T-helper 22 cell (primary cell): ENCODE measurements around the gene CDC42EP5.
A peak's percentile ranks its signal among the peaks of the same experiment; 100 is the strongest.
"Not testable (repeated sequence)": the region's sequence is repeated elsewhere in the genome, so short reads cannot be mapped to it uniquely, and the experiment has no call there.

Source experiments
- DNase-seq: peaks from one replicate; pipeline ENCODE4 v3.0.0-alpha.2; 2020; ENCODE audit warnings: low read depth

The CDC42EP5 gene

DNA sequence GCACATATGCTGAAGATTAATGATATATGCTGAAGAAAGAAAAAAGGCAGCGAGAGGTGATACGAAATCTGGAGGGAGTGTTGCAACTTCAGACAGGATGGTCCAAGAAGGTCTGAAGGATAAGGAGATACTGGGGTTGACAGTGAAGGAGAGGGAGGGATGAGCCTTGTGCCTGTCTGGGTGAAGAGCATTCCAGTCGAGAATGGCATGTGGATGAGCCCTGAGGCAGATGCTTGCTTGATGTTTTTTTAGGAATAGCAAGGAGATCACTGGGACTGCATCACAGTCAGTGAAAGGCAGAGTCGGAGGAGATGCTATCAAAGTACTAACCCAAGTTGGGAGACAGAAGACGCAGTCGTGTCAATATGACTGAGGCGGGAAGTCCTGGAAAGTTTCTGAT, 16.2 kb upstream of the CDC42EP5 start:
- DNase-seq = no peak

DNA sequence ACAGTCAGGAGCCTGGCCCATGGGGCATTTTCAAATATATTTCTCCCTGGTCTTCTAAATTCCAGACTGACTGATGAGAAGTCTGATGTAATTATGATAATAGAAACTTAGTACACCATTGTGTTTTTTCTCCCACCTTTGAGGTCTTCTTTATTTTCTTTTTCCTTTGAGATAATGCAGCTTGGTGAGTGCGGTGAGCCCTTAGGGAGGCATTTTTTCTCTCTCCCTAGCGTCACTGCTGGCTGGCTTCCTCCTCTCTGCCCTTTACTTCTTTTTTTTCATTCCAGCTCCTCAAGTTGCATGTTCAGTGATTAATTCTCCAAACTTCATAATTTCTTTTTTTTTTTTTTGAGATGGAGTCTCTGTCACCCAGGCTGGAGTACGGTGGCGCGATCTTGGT, 12.8 kb upstream of the CDC42EP5 start:
- DNase-seq = no peak

DNA sequence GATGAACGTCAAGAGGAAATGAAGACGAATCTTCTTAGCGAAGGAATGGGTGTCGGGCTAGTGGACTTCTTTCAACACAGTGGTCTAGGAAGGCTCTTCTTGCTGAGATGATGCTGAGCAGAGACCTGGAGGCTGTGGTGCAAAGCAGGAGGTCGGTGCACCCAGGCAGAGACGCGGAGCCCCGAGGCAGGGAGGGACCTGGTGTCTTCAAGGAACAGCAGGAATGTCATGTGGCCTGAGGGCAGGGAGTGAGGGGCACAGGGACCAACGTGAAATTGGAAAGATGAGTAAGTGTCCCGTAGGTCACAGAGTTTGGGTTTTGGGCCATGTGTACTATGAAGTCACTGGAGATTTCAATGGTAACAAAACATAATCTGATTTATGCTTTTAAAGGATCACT, 11.4 kb upstream of the CDC42EP5 start:
- no peak for DNase-seq

DNA sequence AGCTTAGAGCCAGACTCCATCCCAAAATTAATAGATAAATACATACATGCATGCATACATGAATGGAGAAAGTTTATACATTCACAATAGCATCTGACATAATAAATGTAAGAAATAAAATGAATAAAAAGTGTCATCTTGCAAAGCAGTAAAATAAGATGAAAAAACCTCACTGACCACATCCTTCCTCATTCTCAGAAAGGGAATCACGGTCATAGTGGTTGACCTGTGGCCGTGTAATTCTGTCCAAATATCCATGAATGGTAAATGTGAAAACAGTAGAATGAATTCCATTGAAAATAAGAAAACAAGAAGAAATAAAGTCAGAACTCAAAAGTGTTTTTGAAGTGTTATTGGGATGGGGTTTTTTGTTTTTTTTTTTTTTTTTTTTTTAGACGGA, 9.8 kb upstream of the CDC42EP5 start:
- no peak for DNase-seq

DNA sequence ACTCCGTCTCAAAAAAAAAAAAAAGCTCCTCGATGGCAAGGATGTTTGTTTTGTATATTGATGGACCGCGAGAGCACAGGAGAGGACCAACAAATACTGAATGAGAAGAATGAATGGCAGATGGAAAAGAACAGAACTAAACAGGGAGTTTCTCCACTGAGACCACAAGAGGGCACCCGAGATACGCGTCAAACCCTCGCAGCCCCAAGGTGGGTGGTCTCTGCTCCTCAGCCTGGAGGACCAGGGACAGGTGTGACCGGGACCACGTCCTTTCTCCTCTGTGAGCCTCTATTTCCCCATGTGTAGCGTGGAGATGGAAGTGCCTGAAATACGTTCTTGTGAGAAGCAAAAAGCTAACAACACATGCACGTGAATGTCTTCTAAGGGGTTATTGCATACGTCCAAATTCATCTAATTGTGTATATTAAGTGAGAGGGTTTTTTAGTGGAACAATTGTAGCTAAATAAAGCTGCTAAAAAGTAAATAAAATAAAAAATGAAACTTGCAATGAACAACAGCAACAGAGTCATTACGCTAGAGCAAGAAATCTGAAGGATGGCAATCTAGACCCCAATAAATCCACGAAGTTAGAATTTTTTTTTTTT, 8.3 kb upstream of the CDC42EP5 start:
- no peak for DNase-seq

DNA sequence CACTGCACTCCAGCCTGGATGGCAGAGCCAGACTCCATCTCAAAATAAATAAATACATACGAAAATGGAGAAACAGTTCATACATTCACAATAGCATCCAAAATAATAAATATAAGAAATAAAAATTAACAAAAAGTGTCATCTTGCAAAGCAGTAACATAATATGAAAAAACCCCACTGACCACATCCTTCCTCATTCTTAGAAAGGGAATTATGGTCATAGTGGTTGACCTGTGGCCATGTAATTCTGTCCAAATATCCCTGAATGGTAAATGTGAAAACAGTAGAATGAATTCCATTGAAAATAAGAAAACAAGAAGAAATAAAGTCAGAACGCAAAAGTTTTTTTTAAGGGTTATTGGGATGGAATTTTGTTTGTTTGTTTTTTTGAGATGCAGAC, 7.0 kb upstream of the CDC42EP5 start:
- DNase-seq = no peak

DNA sequence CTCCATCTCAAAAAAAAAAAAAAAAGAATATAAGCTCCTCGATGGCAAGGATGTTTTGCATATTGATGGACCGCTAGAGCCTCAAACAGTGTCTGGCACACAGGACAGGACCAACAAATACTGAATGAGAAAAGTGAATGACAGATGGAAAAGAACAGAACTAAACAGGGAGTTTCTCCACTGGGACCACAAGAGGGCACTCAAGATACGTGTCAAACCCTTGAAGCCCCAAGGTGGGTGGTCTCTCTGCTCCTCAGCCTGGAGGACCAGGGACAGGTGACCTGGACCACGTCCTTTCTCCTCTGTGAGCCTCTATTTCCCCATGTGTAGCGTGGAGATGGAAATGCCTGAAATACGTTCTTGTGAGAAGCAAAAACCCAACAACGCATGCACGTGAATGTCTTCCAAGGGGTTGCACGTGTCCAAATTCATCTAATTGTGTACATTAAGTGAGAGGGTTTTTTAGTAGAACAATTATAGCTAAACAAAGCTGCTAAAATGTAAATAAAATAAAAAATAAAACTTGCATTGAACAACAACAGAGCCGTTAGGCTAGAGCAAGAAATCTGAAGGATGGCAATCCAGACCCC, 5.7 kb upstream of the CDC42EP5 start:
- no peak for DNase-seq

DNA sequence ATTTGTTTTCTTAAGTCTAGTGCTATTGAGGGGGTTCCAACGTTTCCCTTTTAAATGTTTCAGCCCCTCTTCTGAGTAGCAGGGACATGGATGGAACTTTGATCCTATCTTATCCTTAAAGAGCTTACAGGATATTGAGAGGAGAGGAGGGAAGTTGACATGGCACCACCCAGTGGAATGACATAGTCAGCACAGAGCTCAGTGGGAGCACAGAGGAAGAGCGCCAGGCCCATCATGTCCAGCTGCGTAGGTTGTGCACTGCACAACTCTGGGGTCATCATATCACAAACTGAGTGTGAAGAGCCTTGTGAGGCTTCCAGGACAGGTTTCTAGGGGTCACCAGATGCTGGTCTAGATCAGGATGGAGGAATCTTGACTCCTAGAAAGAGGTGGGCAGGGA, 4.6 kb upstream of the CDC42EP5 start:
- DNase-seq = no peak

DNA sequence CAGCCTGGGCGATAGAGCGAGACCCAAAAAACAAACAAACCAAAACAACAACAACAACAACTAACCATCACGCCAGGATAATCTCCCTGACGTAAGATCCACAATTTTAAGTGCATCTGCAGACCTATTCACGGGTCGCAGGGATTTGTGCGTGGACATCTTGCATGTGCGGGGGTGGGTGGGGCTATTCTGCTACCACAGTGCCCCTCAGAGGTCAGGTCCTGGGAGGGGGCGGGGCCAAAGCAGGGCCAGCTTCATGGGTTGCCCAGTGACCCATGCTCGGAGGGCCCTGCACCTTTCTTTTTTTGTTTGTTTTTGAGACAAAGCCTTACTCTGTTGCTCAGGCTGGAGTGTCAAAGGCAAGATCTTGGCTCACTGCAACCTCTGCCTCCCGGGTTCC, 2.6 kb upstream of the CDC42EP5 start:
- no peak for DNase-seq

DNA sequence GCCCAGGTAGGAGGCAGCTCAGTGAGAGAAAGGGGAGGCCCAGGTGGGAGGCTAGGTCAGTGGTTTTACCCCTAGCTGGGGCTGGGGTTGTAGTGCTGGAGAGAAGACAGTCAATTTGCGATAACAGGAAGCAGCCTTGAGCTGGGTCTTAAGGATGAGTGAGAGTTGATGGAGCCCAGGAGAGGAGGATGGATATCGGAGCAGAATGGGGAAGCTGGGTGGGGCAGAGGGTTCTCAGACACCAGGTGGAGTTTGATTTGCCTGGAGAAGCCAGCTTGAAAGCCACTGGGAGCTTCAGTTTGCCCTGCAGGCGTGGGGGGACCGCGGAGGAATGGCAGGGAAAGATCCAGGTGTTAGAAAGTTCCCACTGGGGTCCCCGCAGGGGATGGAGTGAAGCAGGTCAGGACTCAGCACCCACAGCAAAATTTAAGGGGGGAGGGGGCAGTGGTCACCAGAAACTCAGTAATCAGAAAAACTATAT, 836 bp upstream of the CDC42EP5 start:
- DNase-seq = no peak

DNA sequence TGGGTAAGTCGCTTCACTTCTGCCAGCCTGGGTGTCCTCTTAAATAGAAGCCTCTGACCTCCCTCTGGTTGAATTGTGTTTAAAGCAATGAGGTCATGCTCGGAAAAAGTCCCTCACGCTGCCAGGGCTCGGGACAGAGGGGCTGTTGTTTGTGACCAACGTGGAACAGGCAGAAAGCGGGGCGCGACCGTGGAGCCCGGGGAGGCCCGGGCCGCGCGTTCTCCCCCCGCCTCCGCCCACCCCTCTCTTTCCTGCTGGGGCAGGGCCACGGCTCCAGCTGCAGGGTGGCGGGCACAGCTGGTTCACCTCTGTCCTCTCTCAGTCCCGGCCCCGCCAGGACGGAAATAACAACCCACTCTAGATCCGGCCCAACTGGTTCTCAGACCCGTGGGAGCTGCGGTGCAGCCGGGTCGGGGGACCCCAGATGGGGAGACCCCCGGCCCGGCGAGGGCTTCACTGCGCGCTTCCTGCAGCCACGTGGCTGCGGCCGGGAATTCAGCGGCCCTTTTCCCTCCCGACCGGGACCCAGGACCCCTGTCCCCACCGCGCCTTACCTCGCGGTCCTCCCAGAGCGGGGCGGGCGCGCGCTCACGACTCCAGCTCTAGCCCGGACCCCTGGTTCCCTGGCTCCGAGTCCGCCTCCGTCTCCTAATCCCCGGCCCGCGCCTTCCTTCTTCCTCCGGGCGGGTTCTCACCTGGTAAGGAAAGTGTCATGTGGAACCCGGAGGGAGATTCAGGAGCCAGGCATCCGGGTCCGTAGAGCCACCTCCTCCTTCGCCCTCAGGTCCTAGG, 1.9 kb downstream of the CDC42EP5 start:
- DNase-seq = no peak

DNA sequence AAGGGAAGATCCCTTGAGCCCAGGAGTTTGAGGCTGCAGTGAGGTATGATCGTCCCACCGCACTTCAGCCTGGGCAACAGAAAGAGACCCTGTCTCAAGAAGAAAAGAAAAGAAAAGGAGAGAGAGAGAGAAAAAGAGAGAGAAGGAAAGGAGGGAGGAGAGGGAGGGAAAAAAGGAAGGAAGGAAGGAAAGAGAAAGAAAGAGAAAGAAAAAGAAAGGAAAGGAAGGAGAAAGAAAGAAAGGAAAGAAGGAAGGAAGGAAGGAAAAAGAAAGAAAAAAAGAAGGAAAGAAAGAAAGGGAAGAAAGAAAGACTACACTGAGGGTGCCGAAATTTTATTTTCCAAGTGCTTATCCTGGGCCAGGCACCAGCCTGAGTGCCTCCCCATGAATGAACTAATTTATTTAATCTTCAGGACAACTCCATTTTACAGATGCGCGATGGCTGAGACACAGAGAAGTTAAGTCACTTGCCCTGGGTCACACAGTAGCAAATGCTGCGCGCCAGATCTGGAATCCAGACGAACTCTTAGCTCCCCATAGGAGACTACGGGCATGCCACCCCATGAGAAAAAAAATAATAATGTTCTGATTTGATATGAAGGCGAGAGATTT, 2.7 kb downstream of the CDC42EP5 start:
- DNase-seq = no peak

DNA sequence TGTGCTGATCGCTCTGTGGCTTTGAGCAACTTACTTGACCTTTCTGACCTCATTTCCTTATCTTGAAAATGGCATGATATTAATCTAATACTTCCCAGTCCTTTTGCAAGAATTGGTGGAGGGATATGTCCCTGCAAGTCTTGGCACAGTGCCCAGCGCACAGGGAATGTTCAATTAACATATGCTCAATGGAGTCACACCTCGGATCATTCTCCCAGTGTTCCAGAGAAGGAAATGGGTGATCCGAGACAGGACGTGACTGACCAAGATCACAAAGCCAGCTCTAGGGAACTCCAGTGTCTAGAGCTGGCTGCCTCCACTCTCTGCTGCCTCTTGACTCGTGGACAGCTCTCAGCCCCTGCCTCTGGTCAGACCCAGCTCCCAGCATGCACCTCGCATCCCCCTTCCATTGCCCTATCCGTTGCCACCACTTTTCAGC, 3.6 kb downstream of the CDC42EP5 start:
- no peak for DNase-seq

DNA sequence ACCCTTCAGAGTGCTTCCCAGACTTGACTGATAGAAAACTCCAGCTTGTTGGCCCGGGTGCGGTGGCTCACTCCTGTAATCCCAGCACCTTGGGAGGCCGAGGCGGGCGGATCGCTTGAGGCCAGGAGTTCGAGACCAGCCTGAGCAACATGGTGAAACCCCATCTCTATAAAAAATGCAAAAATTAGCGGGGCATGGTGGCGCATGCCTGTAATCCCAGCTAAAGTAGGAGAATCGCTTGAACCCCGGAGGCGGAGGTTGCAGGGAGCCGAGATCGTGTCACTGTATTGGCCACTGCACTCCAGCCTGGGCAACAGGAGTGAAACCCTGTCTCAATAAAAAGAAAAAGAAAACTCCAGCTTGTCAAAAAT, 7.0 kb downstream of the CDC42EP5 start:
- not testable (repeated sequence) for DNase-seq

DNA sequence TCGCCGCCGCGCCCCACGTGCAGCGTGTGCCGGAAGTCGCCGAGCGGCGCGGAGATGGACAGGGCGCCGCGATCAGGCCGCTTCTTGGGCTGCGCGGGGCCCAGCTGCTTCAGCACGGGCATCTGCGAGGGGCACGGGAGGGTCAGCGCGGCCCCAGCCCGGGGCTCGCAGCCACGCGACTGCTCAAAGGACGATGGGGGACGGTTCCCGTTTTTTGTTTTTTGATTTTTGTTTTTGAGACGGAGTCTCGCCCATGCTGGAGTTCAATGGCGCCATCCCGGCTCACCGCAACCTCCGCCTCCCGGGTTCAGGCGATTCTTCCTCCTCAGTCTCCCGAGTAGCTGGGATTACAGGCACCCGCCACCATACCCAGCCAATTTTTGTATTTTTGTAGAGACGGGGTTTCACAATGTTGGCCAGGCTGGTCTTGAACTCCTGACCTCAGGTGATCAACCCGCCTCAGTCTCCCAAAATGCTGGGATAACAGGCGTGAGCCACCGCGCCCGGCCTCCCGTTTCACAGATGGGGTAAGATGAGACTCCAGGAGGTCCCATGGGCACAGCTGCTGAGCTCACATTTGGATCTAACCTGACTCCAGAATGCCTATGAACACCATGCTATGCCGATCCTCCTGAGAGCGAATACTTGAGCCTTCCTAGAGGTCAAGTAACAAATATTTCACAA, 7.5 kb downstream of the CDC42EP5 start:
- DNase-seq = no peak

DNA sequence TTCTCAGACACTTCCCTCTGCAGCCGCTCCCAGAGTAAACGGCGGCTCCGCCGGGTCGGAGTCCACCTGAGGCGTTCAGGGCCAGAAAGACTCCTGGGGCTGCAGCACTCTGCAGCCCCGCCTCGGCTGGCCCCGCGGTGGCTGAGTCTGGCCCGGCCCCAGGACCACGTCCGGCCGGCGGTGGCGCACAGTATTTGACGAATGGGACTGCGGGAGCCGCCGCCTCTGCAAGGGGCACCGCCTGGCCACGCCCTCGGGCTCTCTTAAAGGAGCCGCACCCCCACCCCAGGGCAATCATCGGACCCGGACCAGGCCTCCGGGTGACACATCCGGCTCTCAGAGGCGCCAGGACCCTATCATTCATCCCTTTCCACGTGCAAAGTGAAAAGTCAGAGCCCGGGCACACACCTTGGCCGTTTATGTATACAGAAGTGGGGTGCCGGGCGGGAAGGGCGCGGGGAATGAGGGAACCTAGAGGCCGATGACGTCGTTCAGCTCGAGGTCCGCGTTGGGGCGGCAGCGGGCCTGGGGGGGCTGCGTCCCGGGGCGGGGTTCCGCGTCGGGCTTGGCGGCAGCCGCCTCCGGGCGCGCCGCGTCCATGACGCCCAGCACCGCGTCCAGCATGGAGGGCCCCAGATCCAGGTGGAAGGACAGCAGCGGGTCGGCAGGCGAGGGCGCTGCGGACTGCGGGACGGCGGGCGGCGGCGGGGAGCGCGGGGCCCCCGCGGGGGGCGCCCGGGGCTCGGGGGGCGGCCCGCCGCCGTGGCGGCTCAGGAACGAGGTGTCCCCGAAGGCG, 8.3 kb downstream of the CDC42EP5 start:
- DNase-seq = peak; percentile 53

DNA sequence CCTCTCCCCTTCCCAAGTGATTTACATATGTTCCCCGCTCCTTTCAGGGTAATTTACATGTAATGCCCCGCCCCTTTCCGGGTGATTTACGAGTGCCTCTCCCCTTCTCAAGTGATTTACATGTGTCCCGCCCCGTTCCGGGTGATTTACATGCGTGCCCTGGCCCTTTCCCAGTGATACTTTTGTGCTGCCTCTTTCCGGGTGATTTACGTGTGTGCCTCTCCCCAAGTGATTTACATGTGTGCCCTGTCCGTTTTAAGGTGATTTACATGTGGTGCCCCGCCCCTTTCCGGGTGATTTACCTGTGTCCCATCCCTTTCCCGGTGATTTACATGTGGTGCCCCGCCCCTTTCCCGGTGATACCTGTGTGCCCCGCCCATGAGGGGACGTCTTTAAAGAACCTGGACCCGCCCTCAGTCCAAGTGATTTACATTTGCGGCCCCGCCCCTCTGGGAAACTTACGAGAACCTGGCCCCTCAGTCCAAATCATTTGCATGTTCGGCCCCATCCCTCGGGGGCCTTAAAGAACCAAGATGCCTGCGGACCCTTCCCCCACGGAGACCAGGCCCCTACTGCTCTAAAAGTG, 9.0 kb downstream of the CDC42EP5 start:
- DNase-seq = peak; percentile 83

DNA sequence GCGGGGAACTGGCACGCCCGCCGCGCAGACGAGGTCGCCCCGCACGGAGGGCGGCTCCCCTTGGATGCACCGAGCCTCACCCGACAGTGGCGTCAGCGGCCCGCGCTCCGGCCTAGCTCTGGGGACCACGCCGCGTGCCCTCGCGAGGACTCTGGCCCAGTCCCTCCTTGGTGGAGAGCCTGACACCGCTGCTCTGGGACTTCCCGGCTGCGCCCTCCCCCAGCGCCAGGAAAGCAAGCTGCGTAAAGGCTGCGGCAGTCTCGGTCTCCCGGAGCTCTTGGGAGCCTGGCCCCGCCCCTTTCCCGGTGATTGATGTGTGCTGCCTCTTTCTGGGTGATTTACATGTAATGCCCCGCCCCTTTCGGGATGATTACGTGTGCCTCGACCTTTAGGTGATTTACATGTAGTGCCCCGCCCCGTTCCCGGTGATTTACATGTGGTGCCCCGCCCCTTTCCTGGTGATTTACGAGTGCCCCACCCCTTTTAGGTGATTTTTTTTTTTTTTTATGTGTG, 9.5 kb downstream of the CDC42EP5 start, which contains the start of gene LENG9:
Gene LENG9, minus strand, starts transcription at position 248 of the 513 bp plus-strand sequence. CDS start 252 bp downstream, outside the sequence.
- DNase-seq = peak; percentile 95

DNA sequence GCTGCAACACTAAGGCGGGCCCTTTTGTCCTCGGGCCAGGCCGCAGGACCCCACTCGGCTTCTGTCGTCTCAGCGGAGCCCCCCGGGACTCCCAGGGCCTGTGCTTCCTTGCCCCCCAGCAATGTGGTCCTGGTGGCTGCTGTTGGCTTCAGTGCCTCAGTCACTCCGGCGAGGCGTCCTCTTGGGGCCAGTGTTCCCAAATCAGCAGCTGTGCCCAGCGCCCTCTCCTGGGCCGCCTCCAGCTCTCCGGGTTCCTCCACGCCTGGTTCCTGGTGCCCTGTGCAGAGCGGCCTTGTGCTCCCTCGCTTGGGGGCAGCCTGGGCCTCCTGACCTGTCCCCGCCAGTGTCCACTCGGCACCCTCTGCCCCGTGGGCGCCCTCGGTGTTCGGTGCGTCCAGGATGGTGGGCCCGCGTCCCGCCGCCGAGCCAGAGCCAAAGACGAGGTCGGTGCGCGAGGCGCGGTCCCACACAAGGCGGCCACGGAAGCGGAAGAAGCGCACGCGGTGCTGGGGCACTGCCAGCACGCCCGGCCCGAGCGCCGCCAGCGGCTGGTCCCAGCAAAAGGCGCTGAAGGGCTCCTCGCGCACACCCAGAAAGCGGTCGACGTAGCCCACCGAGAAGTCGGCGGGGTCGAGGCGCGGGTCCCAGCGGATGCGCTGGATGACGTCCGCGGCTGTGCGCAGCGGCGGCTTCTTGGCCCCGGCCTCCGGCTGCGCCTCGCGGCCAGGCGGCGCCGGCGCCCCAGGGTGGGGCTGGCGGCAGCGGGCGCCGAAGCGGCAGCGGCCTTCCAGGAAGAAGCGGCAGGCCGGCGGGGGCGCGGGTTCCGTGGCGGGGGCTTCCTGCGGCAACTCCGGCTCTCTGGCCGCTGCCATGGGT, 10.2 kb downstream of the CDC42EP5 start:
- peak; percentile 49 for DNase-seq
